Femur (tissue), 1 donor: Measurements from ENCODE around the gene PYGO2.
A peak's percentile ranks its signal among the peaks of the same experiment; 100 is the strongest.
"Not testable (repeated sequence)": the region's sequence is repeated elsewhere in the genome, so short reads cannot be mapped to it uniquely, and the experiment has no call there.

Experiments
- DNase-seq: peaks from one replicate; pipeline ENCODE4 v3.0.0-alpha.2; 2017

Gene PYGO2

DNA sequence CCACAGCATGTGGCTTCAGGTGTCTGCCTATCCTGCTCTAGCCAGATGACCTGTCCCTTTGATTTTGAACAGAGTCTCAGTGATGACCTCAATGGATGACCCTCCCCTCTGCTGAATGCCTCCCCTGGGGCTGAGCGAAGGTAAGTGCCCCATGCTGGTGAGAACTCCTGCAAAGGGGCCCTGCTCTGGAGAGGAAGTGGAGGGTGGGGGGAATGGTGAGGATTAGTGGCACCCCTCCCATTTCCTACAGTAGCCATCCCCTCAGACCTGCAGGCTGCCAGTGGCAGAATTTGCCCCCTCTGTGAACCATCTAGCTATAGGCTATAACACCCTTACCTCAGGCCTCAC, 21.4 kb downstream of the PYGO2 start:
- no peak for DNase-seq

DNA sequence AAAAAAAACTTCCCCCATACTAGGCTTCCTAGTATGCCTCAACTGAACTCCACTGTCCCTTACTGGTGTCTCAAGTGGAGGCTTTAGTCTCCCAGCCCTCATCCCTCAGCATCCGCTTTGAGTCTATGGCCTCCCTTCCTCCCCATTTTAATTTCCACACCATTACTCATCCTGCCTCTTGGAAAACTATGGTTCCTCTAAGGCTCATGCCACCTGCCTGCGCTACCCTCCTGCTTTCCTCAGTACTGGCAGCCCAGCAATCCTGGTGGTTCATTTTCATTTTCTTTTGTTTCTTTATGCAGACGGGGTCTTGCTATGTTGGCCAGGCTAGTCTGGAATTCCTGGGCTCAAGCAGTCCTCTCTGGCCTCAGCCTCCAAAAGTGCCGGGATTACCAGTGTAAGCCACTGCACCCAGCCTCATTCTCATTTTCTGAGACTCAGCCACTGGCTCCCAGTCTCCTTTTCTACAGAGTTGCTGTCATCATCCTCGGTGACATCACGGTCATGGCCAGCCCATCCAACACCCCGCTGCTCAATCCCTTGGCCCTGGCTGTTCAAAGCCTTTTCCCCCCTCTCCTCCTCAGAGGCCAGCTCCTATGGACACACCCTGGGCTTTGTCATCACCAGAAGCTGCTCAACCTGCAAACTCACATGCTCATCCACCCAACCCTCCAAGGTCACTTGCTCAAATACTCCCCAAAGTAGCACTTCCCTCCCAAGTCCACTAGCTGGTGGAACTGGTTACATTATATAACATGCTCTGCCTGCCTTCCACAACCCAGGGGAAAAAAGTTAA, 22.8 kb downstream of the PYGO2 start:
- no peak for DNase-seq

DNA sequence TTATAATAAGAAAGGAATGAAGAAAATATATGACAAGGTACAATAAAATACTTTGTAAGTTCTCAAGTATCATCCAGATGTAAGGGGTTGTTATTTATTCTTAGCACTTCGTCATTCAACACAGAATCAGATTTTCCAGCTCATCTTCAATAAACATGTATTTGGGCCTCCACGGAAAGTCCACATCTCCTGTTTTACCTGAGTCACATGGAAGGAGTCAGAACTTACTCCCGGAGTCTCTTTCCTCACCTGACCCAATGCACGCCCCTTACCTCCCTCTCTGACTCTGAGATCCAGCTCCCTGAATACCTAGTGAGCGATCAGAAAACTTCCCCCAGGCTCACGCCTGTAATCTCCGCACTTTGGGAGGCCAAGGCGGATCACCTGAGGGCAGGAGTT, 23.6 kb downstream of the PYGO2 start:
- DNase-seq, result no peak

DNA sequence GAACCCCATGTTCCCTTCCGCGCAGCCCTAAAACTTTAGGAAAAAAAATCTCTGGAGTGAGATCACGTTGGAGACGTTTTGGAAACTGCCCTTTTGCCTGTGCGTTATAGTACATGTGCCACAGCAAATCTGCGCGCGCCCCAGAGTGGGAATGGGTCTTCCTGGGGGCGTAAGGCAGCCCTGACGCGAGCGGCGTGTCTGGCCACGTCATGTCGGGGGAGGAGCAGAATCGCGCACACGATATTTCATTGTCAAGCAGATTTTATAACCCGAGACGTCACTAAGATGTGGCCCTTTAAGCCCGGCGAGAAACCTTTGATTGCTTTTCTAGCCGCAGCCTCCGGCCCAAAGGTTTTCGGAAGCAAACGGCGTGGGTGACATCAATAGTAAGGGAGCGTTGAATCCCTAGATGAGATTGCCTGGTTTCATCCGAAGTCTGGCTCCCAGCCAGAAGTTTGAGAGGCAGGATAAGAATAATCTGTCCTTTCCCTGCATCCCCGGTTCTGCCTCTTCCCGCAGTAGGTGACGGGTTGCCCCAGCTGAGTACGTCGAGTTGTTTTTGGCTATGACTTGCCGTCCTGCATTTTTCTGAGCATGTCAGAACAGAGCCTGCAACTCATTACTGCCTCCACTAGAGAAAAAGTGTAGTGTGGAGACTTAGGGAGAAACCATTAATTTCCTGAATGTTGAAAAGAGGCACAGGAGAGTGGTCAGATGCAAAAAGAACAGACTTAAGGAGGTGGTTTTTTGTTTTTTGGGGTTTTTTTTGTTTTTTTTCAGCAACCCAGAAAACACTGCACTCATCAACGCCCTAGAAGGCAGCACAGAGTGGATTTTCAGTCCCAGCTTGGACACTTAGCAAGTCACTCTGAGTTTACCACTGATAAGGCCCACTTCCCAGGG, 24.2 kb downstream of the PYGO2 start:
- peak; percentile 95 for DNase-seq

DNA sequence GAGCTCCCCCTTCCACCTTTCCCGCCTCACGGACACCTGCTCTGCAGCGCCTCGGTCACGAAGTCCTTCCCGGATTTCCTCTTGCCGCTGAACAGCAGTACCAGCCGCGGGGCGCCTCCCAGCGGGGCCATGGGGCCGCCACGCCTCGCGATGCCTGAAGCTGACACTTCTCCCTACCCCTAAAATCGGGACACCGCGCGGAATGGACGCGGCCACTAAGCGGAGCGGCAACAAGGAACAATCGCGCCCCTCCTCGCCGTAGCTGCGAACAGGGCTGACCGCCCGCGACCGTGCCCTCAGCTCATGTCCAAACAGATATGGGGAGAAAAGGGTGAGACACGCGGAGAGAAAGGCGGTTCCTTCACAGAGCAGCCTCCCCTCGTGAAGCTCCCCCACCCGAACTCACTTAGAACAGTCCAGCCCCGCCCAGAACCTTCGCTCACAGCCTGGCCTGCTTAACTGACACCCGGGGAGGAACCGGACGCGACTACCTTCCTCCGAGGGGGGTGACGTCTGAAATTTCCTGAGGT, 25.0 kb downstream of the PYGO2 start, which contains the start of gene PMVK:
Gene PMVK, minus strand, starts transcription at position 165 of the 530 bp plus-strand sequence. Its CDS starts 34 bp downstream, at position 131.
- peak; percentile 96 for DNase-seq

DNA sequence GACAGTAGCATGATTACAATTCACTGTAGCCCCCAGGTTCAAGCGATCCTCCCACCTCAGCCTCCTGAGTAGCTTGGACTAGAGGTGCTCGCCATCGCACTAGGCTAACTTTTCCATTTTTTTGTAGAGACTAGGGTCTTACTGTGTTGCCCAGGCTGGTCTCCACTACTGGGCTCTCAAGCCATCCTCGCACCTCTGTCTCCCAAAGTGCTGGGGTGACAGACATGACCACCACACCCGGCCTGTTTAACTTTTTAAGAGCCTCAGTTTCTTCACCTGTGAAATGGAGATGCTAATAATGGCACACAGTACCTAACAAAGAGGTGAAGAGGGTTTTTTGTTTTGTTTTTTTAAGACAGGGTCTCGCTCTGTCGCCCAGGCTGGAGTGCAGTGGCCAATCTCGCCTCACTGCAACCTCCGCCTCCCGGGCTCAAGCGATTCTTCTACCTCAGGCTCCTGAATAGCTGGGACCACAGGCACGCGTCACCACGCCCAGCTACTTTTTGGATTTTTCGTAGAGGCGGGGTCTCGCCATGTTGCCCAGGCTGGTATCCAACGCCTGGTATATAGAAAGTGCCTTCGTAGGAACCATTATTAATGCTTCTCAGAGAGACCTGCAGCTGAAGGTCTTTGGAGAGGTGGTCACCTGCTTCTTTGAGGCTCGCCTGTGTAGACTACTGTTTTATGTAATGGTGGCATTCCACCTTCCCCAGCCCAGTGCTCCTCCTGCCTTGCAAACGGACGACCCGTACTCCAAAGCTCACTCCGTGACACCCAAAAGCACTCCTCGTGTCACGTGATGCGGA, 25.6 kb downstream of the PYGO2 start:
- no peak for DNase-seq

DNA sequence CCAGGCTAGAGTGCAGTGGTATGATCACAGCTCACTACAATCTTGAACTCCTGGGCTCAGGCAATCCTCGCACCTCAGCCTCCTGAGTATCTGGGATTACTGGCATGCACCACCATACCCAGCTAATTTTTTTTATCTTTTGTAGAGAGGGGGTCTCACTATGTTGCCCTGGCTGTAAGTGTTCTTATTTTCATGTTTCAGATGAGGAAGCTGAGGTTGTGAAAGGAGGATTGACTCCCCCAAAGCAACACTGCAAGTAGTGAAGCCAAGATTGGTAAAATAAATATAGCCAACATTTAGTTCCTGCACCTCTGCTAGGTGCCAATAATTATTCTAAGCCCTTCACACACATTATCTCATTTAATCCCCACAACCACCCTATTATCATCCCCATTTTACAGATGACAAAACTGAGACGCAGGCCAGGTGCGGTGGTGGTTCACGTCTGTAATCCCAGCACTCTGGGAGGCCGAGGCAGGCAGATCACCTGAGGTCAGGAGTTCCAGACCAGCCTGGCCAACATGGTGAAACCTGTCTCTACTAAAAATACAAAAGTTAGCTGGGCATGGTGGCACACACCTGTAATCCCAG, 27.1 kb downstream of the PYGO2 start:
- no peak for DNase-seq

DNA sequence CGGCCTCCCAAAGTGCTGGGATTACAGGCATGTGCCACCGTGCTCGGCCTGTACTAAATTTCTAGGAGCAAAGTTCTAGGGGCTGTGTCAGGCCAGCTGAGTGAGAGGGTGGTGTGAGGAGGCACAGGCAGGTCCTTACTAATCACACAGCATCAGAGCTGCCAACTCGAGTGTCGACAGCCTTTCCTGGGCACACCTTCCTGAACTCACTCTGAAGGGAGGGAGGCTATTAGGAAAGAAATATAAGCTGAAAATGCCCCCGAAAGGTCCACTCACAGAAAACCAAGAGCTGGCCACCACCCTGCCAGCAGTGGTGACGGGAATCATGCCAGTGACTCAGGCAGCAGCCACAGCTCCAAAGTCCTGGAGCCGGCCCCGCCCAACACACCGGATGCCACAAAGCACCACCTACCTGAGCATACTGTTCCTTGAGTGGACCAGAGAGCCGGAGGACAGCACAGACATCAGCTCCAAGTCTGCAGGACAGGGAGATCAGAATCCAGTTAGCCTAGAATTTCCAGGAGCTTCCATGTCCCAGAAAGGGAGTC, 29.6 kb downstream of the PYGO2 start:
- no peak for DNase-seq

DNA sequence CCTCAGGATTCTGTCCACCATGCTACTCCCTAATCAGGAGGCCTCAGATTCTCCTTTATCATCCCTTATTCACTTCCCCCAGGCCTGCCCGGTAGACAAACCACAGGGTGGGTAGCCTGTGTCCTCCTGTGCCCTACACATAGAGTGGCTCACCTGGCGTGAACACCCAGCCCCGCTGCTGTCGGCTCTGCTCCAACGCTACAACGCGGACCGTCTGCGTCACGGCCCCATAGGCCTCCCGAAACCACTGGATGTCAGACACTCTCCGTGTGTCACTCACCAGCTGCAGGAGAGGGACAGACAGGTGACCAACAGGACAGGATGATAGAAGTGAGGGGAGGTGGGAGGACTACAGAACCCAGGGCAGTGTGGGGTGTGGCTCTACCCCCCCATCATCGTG, 35.4 kb downstream of the PYGO2 start:
- no peak for DNase-seq

DNA sequence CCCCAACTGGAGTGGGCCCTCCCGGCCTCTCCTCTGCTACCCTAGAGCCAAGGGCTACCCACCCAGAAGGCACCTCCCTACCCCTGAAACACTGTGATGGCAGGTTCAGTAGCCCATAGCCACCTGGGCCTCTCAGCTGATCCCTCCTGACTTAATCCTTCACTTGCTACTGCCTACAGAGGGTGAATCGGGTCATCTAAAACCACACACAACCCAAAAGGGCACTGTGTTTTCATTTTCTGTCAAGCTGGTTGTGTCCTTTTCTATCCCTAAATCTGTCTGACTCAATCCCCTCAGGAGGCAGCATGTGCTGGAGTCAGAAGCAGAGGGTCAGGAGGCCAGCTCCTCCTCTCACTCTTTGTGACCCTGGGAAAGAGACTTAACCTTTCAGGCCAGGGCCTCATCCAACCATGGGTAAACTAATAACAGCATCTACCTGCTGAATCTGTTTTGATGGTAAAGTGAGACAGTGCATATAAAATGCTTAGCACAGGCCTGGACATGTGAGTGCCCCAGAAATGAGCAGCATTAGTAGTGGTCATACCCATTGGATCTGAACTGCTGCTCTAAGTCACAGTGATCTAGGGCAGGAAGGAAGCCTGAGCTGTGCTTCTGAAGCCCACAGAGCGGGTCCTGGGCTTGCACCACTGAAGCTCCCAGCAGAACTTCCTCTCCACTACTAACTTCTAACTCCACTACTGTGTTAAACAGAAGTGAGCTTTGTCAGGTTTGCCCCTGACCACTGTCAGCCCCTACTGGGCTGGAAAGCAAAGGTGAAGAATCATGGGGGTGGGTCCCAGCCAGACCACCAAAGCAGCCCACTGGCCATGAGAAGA, 36.0 kb downstream of the PYGO2 start:
- no peak for DNase-seq

DNA sequence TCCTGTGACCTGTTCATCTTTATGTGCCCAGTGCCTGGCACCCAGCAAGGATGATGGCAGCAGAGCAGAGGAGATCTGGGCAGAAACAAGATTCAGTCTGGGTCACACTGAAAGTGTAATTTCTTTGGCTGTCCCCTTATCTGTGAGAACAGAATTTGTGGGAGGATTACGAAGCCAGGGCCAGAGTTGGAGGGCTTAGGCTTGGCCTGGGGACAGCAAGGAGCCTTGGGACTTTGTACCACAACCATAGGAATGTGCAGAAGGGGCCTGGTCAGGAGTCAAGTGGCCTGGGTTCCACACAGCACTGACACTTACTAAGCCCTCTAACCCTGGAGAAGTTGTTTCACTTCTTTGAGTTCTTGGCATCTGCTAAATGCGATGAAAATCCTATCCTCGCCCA, 37.9 kb downstream of the PYGO2 start:
- no peak for DNase-seq

DNA sequence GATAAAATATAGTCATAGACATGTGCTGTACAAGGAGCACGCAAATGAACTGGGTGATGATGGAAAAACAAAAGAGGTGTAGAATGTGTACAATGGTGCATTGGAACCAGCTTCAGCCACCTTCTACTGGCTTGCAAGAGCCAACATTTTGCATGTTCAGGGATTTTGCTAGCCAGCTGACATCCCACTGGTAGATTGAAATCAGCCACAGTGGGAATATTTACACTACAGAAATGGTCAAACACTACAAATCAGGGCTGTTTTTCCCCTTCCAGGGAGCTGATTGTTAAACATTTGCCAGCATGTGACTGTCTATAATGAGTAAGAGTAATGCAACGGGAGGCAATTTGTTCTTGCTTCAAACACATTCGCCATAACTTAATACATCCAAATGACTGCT, 48.3 kb downstream of the PYGO2 start:
- DNase-seq, result no peak

DNA sequence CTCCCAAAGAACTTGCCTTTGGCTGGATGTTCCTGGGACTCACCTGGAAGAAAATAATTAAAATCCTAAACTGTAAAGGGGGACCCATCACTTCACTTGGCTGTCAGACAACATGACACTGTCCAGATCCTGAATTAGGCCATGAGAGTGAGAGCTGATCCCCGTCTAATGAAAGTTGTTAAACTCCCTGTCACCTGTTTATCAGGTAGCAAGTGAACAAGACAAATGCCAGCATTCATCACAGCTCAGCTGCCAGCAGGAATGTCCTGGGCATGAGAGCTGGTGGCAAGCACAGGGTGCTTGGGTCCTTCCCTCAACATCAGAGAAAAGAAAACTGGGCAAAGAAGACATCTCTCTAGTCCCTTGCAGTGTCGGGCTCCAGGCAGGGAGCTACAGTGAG, 48.8 kb downstream of the PYGO2 start:
- DNase-seq, result no peak

DNA sequence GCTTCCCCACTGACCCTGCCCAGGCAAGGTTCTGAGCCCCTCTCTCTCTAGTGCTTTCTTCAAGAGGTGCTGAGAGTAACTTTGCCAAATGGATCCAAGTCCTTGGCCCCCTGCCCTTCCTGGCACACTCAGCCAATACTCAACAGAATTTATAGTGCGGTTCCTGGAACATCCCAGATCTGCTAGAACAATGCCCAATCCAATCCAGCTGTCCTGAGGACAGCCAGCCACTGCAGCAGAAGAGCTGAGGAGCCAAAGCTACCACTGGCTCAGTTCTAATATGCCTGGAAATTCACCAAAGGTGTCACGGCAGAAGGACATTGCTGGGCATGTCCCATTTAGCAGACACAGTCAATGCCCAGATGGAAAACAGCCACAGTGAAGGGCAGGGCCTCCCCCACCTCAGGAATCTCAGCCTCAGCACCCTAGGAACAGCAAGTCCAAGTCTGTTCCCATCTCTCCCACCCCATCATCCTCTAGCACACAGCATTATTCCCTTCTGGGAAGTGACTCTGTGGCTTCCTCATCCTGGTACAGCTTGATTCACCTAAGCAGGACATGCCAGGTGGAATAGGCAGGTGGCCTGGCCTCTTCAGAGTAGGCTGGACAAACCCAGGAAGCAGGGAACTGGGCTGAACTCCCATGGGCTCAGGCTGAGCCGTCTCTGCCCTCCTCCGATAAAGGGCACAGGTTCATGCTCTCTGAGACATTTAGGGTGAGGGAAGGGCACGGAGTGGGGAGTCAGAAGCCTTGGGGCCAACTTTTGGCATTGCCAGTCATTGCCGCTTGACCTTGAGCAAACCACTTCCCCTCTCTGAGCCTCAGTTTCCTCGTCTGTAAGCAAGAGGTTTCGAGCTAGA, 49.7 kb downstream of the PYGO2 start:
- DNase-seq, result no peak

DNA sequence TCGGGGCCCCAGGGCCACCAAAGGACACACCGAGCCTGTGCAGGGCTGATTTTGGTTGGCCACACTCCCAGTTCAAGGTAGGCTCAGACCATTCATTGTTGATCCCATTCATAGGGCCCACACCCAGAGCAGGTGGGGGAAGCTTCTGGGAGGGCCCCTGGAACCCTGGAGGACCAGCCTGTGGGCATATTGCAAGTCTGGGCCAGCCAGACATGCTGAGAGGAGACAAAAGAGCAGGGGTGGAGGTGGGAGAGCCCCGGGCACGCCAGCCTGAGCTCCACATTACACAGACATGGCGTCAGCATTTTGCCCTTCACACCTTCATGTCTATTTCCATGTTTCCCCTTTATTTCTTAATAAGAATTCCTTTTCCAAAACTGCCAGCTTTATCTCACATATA, 50.7 kb downstream of the PYGO2 start:
- DNase-seq, result no peak

DNA sequence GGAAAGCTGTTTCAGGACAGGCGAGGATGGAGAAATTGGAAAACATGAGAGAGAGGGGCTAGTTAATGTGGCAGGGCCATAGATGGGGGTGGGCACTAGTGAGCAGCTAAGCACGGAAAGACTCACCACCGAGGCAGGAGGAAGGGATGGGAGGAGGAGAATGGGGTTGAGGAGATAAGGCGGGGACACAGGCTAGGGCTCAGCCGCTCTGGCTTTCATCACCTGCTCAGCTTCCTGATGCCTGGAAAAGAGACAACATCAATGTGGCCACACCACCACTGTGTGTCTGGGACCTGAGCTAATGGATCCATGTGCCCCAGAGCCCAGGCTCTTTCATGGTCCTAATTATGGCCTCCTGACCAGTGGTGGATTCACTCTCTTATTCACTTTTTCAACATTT, 52.6 kb downstream of the PYGO2 start:
- DNase-seq, result no peak

DNA sequence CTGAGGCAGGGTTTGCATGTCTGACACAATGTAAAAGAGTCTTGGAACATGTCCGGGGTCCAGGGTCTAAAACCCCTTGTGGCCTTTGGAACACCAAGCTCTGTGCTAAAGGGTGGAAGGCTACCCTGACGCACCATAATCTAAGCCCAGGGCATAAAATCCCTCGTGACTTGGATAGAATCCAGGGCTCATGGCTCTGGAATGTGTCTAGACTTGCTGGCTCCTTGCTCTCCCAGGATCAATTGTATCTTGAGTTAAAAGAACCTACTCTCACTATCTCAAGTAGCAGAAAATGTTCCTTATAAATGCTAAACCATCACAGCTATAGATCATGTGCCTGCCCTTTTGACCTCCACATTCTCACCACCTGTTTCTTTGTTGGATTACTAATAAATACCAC, 53.5 kb downstream of the PYGO2 start:
- DNase-seq, result not testable (repeated sequence)
